Stimulated activated CD4-positive, alpha-beta T cell treated with anti-CD3 and anti-CD28 coated beads, Interleukin-12 subunit alpha, Interleukin-12 subunit beta, amount 100 ng/mL, for 24 hours (primary cell): ENCODE measurements around the gene BRSK1.

Source experiments
- DNase-seq, 2 experiments: peaks; one replicate each; pipeline ENCODE4 v3.0.0-alpha.2; 2020; ENCODE audit warnings: low read depth in 2 of 2

Gene BRSK1

DNA sequence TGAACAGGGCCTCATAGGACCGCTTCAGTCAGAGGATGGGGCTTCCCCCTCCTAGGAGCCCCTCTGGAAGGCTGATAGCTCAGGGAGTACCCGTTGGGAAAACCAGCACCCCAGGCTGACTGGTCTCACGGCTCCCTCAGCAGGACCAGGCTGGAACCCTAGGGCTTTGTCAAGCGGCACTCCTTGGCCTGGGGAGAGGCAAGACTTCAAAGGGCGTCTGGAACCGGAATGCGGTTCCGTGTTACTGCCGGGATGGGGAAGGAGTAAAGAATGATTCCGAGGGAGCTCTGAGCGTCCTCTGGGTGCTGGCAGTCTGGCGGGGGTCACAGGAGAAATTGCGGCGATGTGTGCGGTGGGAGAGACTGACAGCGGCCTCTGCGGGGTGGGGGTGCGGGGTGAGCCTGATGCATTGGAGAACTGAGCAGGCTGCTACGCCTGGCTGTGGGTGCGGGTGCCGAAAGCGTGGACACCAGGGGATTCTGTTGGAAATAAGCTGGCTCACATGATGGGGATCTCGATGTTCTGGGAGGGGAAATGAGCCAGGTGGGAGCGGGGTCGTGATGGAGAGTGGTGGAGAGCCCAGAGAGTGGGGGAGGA is 68.8 kb downstream of the BRSK1 start:
- DNase-seq, result no peak

- DNase-seq, result no peak
Measured at GRCh38 chr19:55353356-55353802, 69.6 kb downstream of the BRSK1 start.

GRCh38 chr19:55353803-55354697 is 70.3 kb downstream of the BRSK1 start:
- DNase-seq, result peak; percentile 23 to 40

DNA sequence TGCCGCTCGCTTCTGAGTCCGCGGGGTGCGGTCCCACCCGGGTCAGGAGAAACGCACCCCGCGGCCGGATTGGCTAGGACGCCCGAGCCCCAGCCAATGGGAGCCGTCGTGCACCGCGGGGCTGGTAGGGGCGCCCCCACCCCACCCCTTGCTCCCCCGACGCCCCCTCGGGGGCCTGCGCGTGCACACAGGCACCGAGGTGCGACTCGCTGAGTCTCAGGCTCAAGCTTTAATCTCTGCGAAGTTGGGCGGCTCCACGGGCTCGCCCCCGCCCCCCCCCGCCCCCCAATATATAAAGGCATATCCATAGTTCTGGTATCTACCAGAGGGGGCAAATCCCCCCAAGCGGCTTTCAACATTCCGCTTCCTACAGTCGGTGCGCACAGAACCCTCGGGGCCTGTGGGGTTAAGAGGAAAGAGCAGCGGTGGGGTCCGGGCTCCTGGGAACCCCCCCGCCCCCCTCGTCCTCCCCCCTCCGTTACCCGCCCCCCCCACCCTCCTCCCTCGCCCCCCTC is 71.0 kb downstream of the BRSK1 start, which contains the start of gene COX6B2:
TSS of gene COX6B2 (minus strand) at position 22 of the 515 bp plus-strand sequence. CDS start 198 bp downstream, outside the sequence.
- DNase-seq, result no peak

- no peak for DNase-seq
Measured at GRCh38 chr19:55355213-55355821, 71.5 kb downstream of the BRSK1 start.

GRCh38 chr19:55358493-55358892 is 74.7 kb downstream of the BRSK1 start:
- DNase-seq, result no peak

GRCh38 chr19:55358943-55359908 is 75.4 kb downstream of the BRSK1 start:
- DNase-seq, result no peak

GRCh38 chr19:55360902-55361301 is 77.1 kb downstream of the BRSK1 start:
- no peak for DNase-seq
